ENCODE data around the gene TEX13A.

Gene TEX13A

GRCh38 chrX:105173071-105173470 lies 47.4 kb downstream of the TEX13A start:
- DNase-seq (ENCODE audit: low read depth in 2 of 2) = no peak

Data from stimulated activated CD4-positive, alpha-beta T cell treated with anti-CD3 and anti-CD28 coated beads, Interleukin-1b, Interleukin-23, amount 100 ng/mL, for 4 hours (primary cell).